ENCODE measurements around the gene DENND6B. TPM values are rescaled to one million over a fixed set of nuclear protein-coding genes. Genes with fewer than 3 reads are reported as not detected.

The DENND6B gene
- total and polyA plus RNA-seq, 2 experiments from 2014 or later: 0.71 to 1.3 TPM

- Histone ChIP-seq H3K4me2 (peak overlapping the region; percentile 76), H3K4me3 (peak overlapping the region; percentile 60), H3K36me3 (ENCODE audit: insufficient read depth) (no peaks in the 10 kb centered on the region), H3F3A (replicated peaks; ENCODE audit: low read depth) (no peaks in the 10 kb centered on the region; the same call in 1 of the 2 replicates), H3K4me1 (ENCODE audit: insufficient read depth) (peaks cover 15% of the 10 kb centered on the region; the same call in 1 of the 2 replicates), H2AFZ (no peak overlapping the region), H4K20me1 (replicated peaks; ENCODE audit: insufficient read depth) (peaks cover 5% of the 10 kb centered on the region; the same call in 1 of the 2 replicates), H3K27me3 (ENCODE audit: insufficient read depth) (no peaks in the 10 kb centered on the region), H3K27ac (ENCODE audit: low read depth) (no peak overlapping the region), H3K79me2 (replicated peaks; ENCODE audit: insufficient read depth) (peaks cover 42% of the 10 kb centered on the region), H3K9me2 (ENCODE audit: insufficient read depth) (no peaks in the 10 kb centered on the region)
- Mint-ChIP-seq H3K9me3 (no peaks in the 10 kb centered on the region), H3K36me3 (ENCODE audit: low read depth) (no peaks in the 10 kb centered on the region), H3K27ac (no peak overlapping the region), H3K4me3 (peak overlapping the region; percentile 59), H3K27me3 (ENCODE audit: insufficient read depth, low read depth, poor library complexity) (peaks cover 31% of the 10 kb centered on the region), H3K4me1 (peaks cover 9% of the 10 kb centered on the region; the same call in 2 of the 3 replicates)
- peak; percentile 1; the same call in 2 of the 3 replicates for ATAC-seq
- DNase-seq (ENCODE audit: low spot score): peak; percentile 60
- TF ChIP-seq JUNB (IDR thresholded peaks at IDR 0.05; ENCODE audit: unreplicated experiment) (no peak), REST (IDR thresholded peaks at IDR 0.05; ENCODE audit: unreplicated experiment) (no peak), ZNF462 (CRISPR knock-in tag; IDR thresholded peaks at IDR 0.05) (no peak)
These were observed 27.7 kb downstream of the DENND6B start for GRCh38 chr22:50298937-50299784.

Measured in GM23338 (cell line).